Vagina (tissue), 2 donors: ENCODE results near the gene MICAL3.

Source experiments
- CTCF ChIP-seq, 3 experiments: fragments of 450-650 bp in 2 of 3; fragments of 200-600 bp in 1 of 3; sonication (generic) in 1 of 3; IDR thresholded peaks; one replicate each; pipeline ENCODE4 v1.5.1; 2017 to 2019; ENCODE audit warnings: antibody characterized with exemption in 3 of 3, mild to moderate bottlenecking in 2 of 3, moderate library complexity in 2 of 3
- POLR2A ChIP-seq, 2 donors: fragments of 450-650 bp; IDR thresholded peaks; one replicate each; pipeline ENCODE4 v1.6.1; 2017; ENCODE audit warnings: antibody characterized with exemption in 2 of 2, mild to moderate bottlenecking in 2 of 2, moderate library complexity in 2 of 2
- POLR2AphosphoS5 ChIP-seq, 2 donors: sonication (generic); formaldehyde crosslinking; IDR thresholded peaks; one replicate each; pipeline ENCODE4 v1.9.0; 2017; ENCODE audit warnings: antibody characterized with exemption in 2 of 2, mild to moderate bottlenecking in 2 of 2, low read depth in 1 of 2; ENCODE audit not compliant: insufficient read depth in 1 of 2

- no peak for TF ChIP-seq CTCF (IDR thresholded peaks at IDR 0.05)
- no peak for TF ChIP-seq POLR2A (IDR thresholded peaks at IDR 0.05)
- no peak for TF ChIP-seq POLR2AphosphoS5 (IDR thresholded peaks at IDR 0.05; ENCODE audit: insufficient read depth in 1 of 2, low read depth in 1 of 2)
Observed at GRCh38 chr22:17948101-17948500, 76.3 kb downstream of the MICAL3 start.
